Gastroesophageal sphincter (tissue), 3 donors: ENCODE measurements around the gene C1orf35.

Experiments
- EP300 ChIP-seq: sonication (generic); formaldehyde crosslinking; IDR thresholded peaks from one replicate; pipeline ENCODE4 v1.6.1; 2017; ENCODE audit warnings: antibody characterized with exemption, mild to moderate bottlenecking
- POLR2A ChIP-seq, 2 donors: fragments of 450-650 bp; IDR thresholded peaks; one replicate each; pipeline ENCODE4 v1.6.1; 2017; ENCODE audit warnings: antibody characterized with exemption in 2 of 2, mild to moderate bottlenecking in 2 of 2, moderate library complexity in 1 of 2
- TF ChIP-seq, protein P1 (sequence below), 4 experiments: fragments of 200-600 bp in 2 of 4; fragments of 450-650 bp in 2 of 4; sonication (generic) in 1 of 4; IDR thresholded peaks; one replicate each; pipeline ENCODE4 v1.5.1; 2017 to 2019; ENCODE audit warnings: antibody characterized with exemption in 4 of 4, mild to moderate bottlenecking in 2 of 4, moderate library complexity in 2 of 4

DNA sequence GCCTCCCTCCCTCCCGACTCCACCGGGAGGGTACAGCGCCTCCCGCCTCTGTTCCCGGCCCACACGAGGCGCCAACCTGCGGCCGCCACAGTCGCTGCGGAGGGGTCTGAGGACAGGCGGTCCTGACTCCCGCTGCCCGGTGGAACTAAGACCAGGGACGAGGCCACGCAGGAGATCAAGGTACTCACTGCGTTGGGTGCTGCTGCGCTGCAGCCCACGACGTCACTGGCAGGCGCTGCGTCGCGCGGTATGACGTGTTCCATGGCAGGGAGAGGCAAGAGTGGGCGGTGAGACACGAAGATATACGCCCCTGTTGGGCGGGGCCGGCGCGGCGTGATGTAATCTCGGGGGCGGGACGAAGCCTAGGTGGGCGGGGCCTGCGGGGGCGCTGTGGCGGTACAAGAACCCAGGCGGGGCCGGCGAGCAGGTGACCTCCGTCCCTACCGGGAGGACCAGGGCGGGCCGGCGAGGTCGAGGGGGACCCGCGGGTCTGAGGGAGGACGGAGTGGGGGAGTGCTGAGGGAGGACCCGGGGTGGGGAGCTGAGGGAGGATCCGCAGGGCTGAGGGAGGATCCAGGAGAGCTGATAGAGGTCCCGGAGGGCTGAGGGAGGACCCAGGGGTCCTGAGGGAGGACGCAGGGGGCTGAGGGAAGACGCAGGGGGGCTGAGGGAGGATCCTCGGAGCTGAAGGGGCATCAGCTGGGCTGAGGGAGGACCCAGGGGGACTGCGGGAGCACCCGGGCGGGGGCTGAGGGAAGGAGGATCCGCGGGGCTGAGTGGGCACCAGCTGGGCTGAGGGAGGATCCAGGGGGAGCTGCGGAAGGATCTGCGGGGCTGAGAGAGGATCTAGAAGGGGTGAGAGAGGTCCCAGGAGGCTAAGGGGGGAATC lies 6.2 kb upstream of the C1orf35 start, which contains the start of gene MRPL55:
- TF ChIP-seq POLR2A (IDR thresholded peaks at IDR 0.05) (peak; percentile 95 to 96), EP300 (no peak)
- TF ChIP-seq, protein P1, sequence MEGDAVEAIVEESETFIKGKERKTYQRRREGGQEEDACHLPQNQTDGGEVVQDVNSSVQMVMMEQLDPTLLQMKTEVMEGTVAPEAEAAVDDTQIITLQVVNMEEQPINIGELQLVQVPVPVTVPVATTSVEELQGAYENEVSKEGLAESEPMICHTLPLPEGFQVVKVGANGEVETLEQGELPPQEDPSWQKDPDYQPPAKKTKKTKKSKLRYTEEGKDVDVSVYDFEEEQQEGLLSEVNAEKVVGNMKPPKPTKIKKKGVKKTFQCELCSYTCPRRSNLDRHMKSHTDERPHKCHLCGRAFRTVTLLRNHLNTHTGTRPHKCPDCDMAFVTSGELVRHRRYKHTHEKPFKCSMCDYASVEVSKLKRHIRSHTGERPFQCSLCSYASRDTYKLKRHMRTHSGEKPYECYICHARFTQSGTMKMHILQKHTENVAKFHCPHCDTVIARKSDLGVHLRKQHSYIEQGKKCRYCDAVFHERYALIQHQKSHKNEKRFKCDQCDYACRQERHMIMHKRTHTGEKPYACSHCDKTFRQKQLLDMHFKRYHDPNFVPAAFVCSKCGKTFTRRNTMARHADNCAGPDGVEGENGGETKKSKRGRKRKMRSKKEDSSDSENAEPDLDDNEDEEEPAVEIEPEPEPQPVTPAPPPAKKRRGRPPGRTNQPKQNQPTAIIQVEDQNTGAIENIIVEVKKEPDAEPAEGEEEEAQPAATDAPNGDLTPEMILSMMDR (IDR thresholded peaks at IDR 0.05) = peak in 2 of 4 experiments; percentile 1 to 26
